ENCODE results near the gene TMEM63C. TPM values are rescaled to one million over a fixed set of nuclear protein-coding genes. Genes with fewer than 3 reads are reported as not detected.
A peak's percentile ranks its signal among the peaks of the same experiment; 100 is the strongest.

Gene TMEM63C
- total and polyA plus RNA-seq, 2 donors (not counting 3 experiments of a cell fraction or from before 2014, with no cell fraction given), result not detected

DNA sequence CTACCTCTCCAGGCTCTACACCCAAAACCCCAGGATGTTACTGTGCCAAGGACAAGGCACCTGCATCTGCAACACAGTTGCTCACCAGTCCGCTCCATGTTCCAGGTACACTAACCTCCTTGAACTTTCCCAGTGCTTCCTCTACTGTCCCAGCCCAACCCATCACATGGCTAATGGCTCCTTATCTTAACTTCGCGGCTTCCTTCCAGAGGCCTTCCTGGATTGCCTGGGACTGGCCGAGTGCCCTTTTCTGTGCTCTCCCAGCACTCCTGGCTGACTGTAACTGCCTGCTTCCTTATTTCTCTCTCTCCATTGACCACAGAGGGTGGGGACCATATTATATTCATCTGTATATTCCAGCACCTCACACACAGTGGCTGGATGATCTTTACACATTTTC is 118.2 kb downstream of the TMEM63C start:
- peak; percentile 60 for DNase-seq (ENCODE audit: low read depth, low spot score)
- no TSS peak for BruUV-seq (replicated peaks)
- H3K9ac ChIP-seq (replicated peaks; ENCODE audit: extremely low read depth, insufficient read depth, low read length), result no peak overlapping the region
- TF ChIP-seq POLR2AphosphoS5 (IDR thresholded peaks at IDR 0.05; ENCODE audit: insufficient read depth, low read depth, low read length), result no peak
- no peak for TF ChIP-seq FOS (IDR thresholded peaks at IDR 0.05; ENCODE audit: borderline replicate concordance, insufficient read depth, low read length)
- no peak for TF ChIP-seq EZH2 (IDR thresholded peaks at IDR 0.05; ENCODE audit: borderline replicate concordance, low read depth, low read length, severe bottlenecking)
- TF ChIP-seq, protein P1, sequence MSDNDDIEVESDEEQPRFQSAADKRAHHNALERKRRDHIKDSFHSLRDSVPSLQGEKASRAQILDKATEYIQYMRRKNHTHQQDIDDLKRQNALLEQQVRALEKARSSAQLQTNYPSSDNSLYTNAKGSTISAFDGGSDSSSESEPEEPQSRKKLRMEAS (IDR thresholded peaks at IDR 0.05; ENCODE audit: insufficient read depth, insufficient read length), result no peak
- no peak for TF ChIP-seq MYC (IDR thresholded peaks at IDR 0.05; ENCODE audit: low read depth, low read length)
- no peak for TF ChIP-seq GATA2 (IDR thresholded peaks at IDR 0.05; ENCODE audit: insufficient read depth, insufficient read length, low read depth, low read length)
- no peak for TF ChIP-seq CTCF (IDR thresholded peaks at IDR 0.05; ENCODE audit: extremely low read depth in 1 of 2, insufficient read depth in 1 of 2, low read depth in 1 of 2, low read length in 2 of 2)
- TF ChIP-seq JUN (IDR thresholded peaks at IDR 0.05; ENCODE audit: borderline replicate concordance, insufficient read depth, insufficient read length, low read depth), result no peak
- no peak for TF ChIP-seq POLR2A (IDR thresholded peaks at IDR 0.05; ENCODE audit: low read depth, low read length)
- no peak overlapping the region for H2AFZ ChIP-seq (ENCODE audit: low read depth, low read length)
- CTCF ChIA-PET, result interaction anchor here (2.2 to 12.7 kb wide), 2 partner anchors 15 to 148 kb away, joined by 10 to 515 read pairs; no protein-coding TSS in a partner anchor
- H3K4me1 ChIP-seq (ENCODE audit: control insufficient read depth, extremely low read depth, insufficient read depth, low read length), result peaks cover 29% of the 10 kb centered on the region
- H3K4me3 ChIP-seq (replicated peaks in 1 of 3; ENCODE audit: insufficient read depth in 1 of 3, low read depth in 1 of 3, low read length in 3 of 3), result no peak overlapping the region
- FAIRE-seq, result no peak
- H3K79me2 ChIP-seq (ENCODE audit: control insufficient read depth, insufficient read depth, low read length), result no peaks in the 10 kb centered on the region
- H3K9me3 ChIP-seq (replicated peaks; ENCODE audit: control insufficient read depth, insufficient read depth, low read length), result no peaks in the 10 kb centered on the region
- no peak overlapping the region for H3K27ac ChIP-seq (ENCODE audit: insufficient read depth, low read depth, low read length)
- H4K20me1 ChIP-seq (replicated peaks; ENCODE audit: control insufficient read depth, extremely low read depth, insufficient read depth, low read length), result no peaks in the 10 kb centered on the region
- no peaks in the 10 kb centered on the region for H3K36me3 ChIP-seq (ENCODE audit: control insufficient read depth in 2 of 2, extremely low read depth in 1 of 2, insufficient read depth in 2 of 2, low read length in 2 of 2)
- no peaks in the 10 kb centered on the region for H3K9me1 ChIP-seq (replicated peaks; ENCODE audit: control insufficient read depth, extremely low read depth, insufficient read depth, low read length)
- POLR2A ChIA-PET, result no interaction called here
- no peaks in the 10 kb centered on the region for H3K27me3 ChIP-seq (ENCODE audit: control insufficient read depth in 2 of 2, insufficient read depth in 2 of 2, low read length in 2 of 2)
- intact Hi-C loops (cut with micrococcal nuclease) (loop anchor here (2.0 kb wide), 1 partner anchor 251 kb away; no protein-coding TSS in a partner anchor), dilution Hi-C loops (cut with MboI; ENCODE audit: extremely low pct_ligation_motif_present, low sequenced_read_pairs) (no loop called here)
- H3K4me2 ChIP-seq (ENCODE audit: insufficient read depth, low read length), result no peak overlapping the region
